Left colon (tissue), 2 donors: ENCODE measurements around the gene RNF126. TPM values are rescaled to one million over a fixed set of nuclear protein-coding genes. Genes with fewer than 3 reads are reported as not detected.
"Not testable (repeated sequence)": the region's sequence is repeated elsewhere in the genome, so short reads cannot be mapped to it uniquely, and the experiment has no call there.

Source experiments
- ATAC-seq: fragments of 200-7000 bp; cut with Tn5 transposase; one replicate; pipeline ENCODE4 v1.9.1; 2020; ENCODE audit warnings: mild to moderate bottlenecking, moderate library complexity
- DNase-seq, 2 donors: peaks; one replicate each; pipeline ENCODE4 v3.0.0-alpha.2; 2020
- intact Hi-C, 2 donors: fragments of 100-400 bp; cut with DNase I in 1 of 2; cut with micrococcal nuclease in 1 of 2; formaldehyde crosslinking; loops; one replicate each; pipeline versions ENCODE4 v1.11.2 to v1.14.0; 2022; cut with DNase I, micrococcal nuclease
- total RNA-seq, 2 donors: library from RNA; stranded (reverse); fragmentation: NEBNext Ultra II Directional; extraction: Animal tissue kit (Norgen Biotek cat#: 25700); gene quantifications; one replicate each; pipeline ENCODE4 v1.2.1, GENCODE V29; 2021
- donor health status: DM: no; HTN: no; CAD: no.
- donor health status: DM: yes; HTN: yes; CAD: no.

RNF126 gene
- total RNA-seq, 2 donors from 2014 or later, result 60.1 to 73.1 TPM

- ATAC-seq, result peak; percentile 95
- peak; percentile 92 to 98 for DNase-seq
- intact Hi-C loops, result no loop called here
These were observed 23.5 kb downstream of the RNF126 start, which contains the start of gene FGF22 for GRCh38 chr19:639253-640160. FGF22 (plus strand) TSS chr19:639879; CDS start chr19:639926, 47 bp downstream.

GRCh38 chr19:638906-639252, 24.1 kb downstream of the RNF126 start:
- intact Hi-C loops, result no loop called here
- ATAC-seq (no peak), DNase-seq (no peak)

- intact Hi-C loops, result no loop called here
- DNase-seq, result no peak
- no peak for ATAC-seq
These were observed 27.9 kb downstream of the RNF126 start for GRCh38 chr19:634975-635652.

- ATAC-seq, result peak; percentile 1
These were observed 29.0 kb downstream of the RNF126 start for GRCh38 chr19:633786-634639.

GRCh38 chr19:633068-633785, 29.8 kb downstream of the RNF126 start, which contains the start of gene POLRMT:
POLRMT (minus strand) TSS chr19:633537; CDS start chr19:633512, 25 bp downstream.
- intact Hi-C loops, result no loop called here
- peak; percentile 98 for DNase-seq
- peak; percentile 94 for ATAC-seq

More at GRCh38 chr19:633786-634639, 29.0 kb downstream of the RNF126 start:
- intact Hi-C loops, result no loop called here
- DNase-seq, result no peak

- ATAC-seq (peak; percentile 73), DNase-seq (peak; percentile 61 to 77)
- intact Hi-C loops, result no loop called here
These were observed 30.4 kb downstream of the RNF126 start for GRCh38 chr19:632579-633067.

GRCh38 chr19:629961-630714, 32.9 kb downstream of the RNF126 start:
- DNase-seq (no peak), ATAC-seq (no peak)
- intact Hi-C loops, result no loop called here

- DNase-seq, ATAC-seq, intact Hi-C loops: not testable (repeated sequence)
These were observed 33.5 kb downstream of the RNF126 start for GRCh38 chr19:629515-629914.

GRCh38 chr19:628168-628567, 34.8 kb downstream of the RNF126 start:
- DNase-seq, result no peak
- intact Hi-C loops, result no loop called here
- ATAC-seq, result no peak

- DNase-seq, intact Hi-C loops, ATAC-seq: not testable (repeated sequence)
These were observed 36.4 kb downstream of the RNF126 start for GRCh38 chr19:626566-626965.

GRCh38 chr19:625257-625656, 37.8 kb downstream of the RNF126 start:
- DNase-seq (no peak), ATAC-seq (no peak)
- intact Hi-C loops, result no loop called here

GRCh38 chr19:624433-625109, 38.4 kb downstream of the RNF126 start:
- no peak for DNase-seq
- intact Hi-C loops, result no loop called here
- ATAC-seq, result no peak

GRCh38 chr19:623974-624373, 39.0 kb downstream of the RNF126 start:
- intact Hi-C loops, result no loop called here
- DNase-seq, result no peak
- ATAC-seq, result no peak

- intact Hi-C loops, result no loop called here
- DNase-seq (no peak), ATAC-seq (no peak)
These were observed 39.7 kb downstream of the RNF126 start for GRCh38 chr19:623175-623916.

- ATAC-seq, result no peak
These were observed 40.3 kb downstream of the RNF126 start for GRCh38 chr19:622666-623065.

GRCh38 chr19:621819-622218, 41.2 kb downstream of the RNF126 start:
- DNase-seq (no peak), ATAC-seq (no peak)
- intact Hi-C loops, result no loop called here

More at GRCh38 chr19:622666-623065, 40.3 kb downstream of the RNF126 start:
- DNase-seq, result no peak
- intact Hi-C loops, result no loop called here
